Iris pigment epithelial cell (primary cell): ENCODE data around the gene MYT1.
"Not testable (repeated sequence)": the region's sequence is repeated elsewhere in the genome, so short reads cannot be mapped to it uniquely, and the experiment has no call there.

Source experiments
- DNase-seq: peaks from one replicate; pipeline ENCODE4 v3.0.0-alpha.2; 2011; ENCODE audit warnings: low read depth

MYT1 gene

DNA sequence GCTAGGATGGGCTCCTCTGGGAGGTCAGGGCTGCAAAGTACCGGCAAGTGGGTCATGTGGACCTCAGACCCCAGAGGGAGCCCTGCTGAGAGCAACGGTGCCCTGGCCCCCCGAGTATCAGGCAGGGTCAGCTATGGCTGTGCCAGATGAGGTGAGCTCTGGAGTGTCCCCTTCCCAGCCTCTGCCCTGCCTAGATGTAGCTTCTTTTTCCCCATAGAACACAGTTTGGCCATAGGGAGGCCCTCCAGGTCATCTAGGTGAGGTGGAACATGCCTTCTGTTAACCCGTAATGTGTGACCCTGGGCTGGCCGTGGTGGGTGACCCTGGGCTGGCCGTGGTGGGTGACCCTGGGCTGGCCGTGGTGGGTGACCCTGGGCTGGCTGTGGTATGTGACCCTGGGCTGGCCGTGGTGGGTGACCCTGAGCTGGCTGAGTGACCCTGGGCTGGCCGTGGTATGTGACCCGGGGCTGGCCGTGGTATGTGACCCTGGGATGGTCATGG, 70.1 kb downstream of the MYT1 start:
- DNase-seq, result no peak

DNA sequence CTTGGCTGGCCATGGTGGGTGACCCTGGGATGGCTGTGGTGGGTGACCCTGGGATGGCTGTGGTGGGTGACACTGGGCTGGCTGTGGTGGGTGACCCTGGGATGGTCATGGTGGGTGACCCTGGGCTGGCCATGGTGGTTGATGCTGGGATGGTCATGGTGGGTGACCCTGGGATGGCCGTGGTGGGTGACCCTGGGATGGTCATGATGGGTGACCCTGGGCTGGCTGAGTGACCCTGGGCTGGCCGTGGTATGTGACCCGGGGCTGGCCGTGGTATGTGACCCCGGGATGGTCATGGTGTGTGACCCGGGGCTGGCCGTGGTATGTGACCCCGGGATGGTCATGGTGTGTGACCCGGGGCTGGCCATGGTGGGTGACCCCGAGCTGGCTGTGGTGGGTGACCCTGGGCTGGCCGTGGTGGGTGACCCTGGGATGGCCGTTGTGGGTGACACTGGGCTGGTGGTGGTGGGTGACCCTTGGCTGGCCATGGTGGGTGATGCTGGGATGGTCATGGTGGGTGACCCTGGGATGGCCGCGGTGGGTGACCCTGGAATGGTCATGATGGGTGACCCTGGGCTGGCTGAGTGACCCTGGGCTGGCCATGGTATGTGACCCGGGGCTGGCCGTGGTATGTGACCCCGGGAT, 70.8 kb downstream of the MYT1 start:
- not testable (repeated sequence) for DNase-seq

DNA sequence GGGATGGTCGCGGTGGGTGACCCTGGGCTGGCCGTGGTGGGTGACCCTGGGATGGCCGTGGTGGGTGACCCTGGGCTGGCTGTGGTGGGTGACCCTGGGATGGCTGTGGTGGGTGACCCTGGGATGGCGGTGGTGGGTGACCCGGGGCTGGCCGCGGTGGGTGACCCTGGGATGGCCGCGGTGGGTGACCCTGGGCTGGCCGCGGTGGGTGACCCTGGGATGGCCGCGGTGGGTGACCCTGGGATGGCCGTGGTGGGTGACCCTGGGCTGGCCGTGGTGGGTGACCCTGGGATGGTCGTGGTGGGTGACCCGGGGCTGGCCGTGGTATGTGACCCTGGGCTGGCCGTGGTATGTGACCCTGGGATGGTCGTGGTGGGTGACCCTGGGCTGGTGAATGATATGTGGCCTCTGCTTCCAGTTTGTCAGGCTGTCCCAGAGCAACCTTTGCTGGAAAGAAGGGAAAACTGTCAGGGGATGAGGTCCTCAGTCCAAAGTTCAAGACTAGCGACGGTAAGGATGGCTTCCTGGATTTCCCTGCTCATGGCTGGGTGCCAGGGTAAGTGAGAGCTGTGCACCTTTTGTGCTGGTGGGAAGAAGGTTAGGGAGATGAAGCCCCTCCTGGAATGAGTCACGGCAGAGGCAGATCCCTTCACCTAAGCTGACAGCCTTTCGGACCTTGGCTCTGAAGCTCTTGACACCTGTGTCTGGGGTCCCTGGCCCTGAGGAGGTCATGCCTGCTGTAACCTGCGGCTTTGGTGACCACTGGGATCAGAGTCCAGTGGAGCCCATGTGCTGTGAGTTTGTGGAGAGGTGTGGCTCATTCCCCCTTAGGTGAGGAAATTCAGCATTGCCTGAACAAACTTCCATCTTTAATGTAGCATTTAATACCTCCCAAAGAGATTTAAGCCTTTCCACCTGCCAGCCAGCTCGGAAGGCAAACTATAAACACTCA, 72.2 kb downstream of the MYT1 start:
- DNase-seq, result no peak

DNA sequence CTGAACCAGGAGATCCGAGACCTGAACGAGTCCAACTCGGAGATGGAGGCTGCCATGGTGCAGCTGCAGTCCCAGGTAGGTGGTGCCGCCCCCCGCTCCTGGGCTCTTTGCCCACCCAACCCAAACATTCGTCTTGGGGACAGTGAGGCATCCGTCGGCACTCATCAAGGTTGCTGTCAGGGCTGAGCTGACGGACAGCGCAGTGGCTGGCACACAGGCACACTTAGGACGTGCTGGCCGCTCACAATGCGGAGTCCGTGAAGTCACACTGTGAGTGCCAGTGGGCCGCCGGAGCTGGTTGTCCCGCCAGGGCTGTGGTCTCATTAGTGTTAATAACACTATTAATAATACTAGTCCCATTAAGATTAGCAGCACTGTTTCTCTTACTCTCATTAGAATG, 73.1 kb downstream of the MYT1 start:
- DNase-seq, result no peak

DNA sequence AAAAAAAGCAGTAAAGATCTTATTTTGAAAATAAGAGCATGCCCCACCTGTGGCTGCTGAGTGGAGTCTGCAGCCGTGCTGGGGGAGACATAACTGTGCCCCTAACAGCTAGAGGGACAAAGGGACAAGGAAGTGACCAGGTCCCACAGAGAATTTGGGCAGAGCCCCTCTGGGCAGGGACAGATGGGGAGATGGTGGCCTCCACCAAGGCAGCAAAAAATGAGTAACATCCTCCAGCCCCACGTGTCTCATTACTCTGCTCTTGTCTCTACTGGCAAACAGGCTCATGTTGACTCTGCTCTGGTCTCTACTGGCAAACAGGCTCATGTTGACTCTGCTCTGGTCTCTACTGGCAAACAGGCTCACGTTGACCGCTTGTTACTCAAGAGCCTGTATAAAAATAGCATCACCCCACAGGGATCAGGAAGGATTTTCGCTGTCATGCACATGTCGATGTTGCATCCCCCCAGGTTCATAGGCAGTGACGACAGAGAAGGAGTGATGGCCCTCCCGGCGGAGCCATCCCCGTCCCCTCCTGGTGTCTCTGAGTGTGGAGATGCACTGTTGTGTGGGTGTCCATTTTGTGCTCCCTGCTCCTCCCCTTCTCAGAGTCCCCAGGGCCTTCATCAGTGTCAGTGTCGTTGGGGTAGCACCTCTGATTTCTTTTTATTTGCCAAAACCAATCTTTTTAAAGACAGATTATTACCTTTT, 74.0 kb downstream of the MYT1 start:
- DNase-seq, result no peak

DNA sequence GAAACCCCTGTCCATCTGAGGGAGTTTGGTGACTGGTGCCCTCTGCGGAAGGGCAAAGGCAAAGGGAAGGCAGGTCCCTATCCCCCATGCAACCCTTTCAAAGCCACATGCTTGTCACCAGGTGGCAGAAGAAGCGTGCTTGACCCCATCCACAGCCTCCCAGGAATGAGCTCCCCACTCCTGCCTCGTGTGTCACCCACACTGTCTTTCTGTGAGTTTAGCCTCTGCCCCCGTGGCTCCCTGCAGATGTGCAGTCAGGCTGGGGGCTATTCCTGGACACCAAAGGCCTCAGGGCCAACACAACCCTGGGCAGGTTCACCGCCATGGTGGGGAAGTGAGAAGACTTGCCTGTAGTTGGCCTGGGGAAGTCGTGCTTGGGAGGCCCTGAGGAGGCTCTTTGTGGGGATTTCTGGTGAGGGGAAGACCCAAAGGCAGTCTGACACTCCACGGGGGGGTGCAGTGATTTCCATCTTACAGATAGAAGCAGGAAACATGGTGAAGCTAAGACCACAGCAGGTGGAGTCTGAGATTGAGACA, 74.7 kb downstream of the MYT1 start:
- DNase-seq, result no peak

DNA sequence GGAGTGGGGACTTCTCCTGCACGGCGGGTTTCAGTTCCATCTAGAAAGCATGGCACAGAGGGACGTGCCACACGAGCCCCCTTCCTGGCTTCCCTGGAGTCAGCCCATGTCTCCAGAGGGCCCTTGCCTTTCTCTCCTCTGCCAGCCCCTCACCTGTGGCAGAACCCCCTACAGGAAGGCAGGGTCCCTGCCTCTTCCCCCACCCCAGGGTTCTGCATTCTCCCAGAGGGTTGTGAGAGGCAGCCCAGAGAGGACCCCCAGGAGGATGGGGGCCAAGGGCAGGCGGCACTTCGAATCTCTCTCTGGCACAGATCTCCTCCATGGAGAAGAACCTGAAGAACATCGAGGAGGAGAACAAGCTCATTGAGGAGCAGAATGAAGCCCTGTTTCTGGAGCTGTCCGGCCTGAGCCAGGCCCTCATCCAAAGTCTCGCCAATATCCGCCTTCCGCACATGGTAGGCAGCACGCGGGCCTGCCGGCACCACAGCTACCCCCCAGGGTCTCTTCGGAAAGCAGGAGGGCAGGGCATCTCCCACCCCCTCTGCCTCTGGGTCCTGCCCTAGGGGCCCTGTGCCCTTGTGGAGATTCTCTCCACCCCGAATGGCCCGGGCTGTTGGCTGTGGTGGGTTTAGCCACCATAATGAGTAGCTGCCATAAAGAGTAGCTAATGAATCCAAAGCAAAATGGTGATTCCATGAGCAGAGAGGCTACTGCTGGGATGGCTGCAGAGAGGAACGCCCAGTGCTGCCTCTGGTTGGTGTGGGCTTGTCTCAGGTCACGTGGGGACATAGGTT, 75.4 kb downstream of the MYT1 start:
- no peak for DNase-seq

DNA sequence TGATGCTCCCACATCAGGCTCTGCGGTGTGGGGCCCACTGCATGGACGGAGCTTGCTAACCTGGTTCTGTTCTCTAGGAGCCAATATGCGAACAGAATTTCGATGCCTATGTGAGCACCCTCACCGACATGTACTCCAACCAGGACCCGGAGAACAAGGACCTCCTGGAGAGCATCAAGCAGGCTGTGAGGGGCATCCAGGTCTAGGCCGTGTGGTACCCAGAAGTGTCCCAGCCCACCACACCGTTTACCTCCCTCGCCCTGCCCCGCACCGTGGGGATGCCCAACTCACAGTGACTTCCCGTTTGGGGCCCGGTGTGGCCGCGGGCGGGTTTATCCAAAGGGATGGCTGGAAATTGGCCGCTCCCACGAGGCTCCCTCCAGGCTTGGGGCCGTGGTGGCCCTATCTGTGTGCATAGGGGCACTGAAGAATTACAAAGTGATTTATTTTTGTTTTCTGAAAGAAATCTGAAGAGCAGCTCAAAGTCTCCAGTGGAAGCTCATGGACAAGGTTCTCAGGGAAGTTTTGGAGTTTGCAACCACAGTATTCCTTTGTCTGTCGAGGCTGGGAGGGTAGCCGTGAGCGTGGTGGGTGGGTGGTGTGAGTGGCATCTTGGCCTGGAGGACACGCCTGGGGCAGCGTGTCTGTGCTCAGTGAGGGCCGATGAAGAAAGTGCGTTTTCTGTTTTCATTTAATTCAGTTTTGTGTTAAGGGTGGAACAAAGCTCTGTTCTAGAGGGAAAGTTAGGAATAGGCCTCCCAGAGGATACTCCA, 76.2 kb downstream of the MYT1 start:
- no peak for DNase-seq

DNA sequence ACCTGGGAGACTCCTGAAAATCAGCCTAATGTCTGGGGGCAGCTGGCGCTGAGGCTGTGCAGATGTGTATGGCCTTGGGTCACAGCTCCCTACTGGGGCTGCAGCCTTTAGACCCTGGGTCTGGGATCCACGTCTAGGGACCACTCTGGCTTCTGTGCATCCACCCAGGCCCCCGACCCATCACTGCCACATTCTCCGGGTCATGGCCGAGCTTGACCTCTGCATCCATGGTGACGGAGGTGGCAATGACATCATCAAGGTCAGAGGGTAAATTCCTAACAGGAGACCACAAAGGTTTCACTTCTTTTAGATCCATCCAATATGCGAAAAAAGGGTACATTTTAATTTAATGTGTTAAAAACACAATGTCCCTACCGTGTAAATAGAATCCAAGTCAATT, 76.8 kb downstream of the MYT1 start:
- DNase-seq, result no peak

DNA sequence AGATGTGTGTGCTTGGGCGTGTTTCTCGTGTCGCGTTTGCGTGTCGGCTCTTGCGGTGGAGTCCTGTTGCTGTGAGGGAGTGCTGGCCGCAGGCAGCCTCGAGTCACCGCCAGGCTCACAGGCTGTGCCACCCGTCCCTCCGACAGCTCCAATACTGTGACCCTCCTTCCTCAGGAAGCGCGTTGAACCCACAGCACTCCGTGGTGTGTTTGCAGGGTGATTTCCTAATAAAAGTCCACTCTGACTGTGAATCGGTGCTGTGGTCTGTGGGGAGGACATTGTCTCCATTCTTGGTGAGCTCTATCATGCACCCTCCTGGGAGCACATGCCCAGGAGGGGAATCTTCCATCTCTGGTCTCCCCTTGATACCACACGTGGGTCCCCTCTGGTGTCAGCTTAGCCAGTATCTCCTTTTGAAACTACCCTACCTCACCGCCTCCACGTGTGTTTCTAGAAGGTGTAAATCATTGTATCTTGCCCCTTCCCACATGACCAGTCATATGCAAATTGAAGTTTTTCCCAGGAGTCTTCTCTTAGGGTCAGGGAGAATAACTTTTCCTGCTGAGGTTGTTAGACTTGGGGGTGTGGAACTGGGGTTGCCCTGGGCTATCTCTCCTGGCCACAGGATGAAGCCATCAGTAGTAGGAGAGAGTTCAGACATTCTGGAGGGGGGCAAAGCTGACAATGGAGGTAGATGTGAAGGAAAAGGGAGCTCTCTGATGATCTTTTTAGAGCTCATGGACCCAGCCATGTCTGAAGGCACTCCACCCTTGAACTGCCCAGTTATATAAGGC, 77.9 kb downstream of the MYT1 start:
- no peak for DNase-seq

DNA sequence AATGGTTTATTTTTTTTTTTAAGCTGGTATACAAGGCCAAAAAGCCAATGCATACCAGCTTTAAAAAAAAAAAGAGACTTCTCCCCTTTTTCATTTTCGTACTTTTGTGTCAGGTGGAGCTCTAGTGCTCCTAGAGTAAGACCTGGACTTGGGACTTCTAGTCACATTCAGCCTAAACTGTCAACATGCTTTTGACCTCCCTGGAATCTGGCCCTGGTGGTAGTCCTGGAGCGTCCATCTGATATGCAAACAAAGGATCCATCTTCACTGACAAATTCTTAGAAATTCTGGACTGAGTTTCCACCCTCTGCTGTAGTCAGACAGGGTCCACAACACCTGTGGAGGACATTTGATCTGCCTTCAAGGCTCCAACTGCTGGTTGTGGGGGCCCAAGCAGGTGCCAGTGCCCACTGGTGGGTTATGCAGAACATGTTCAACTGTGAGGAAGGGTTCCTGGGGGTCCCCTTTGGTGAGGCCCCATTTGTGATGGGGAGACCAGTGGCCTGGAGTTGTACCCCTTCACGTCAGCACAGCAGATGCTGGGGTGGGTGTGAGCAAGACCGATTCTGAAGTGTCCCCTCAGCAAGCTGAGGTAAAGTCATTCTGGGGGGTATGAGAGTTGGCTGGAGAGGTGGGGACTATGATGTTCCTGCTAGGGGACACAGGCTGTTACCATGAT, 78.7 kb downstream of the MYT1 start:
- no peak for DNase-seq

DNA sequence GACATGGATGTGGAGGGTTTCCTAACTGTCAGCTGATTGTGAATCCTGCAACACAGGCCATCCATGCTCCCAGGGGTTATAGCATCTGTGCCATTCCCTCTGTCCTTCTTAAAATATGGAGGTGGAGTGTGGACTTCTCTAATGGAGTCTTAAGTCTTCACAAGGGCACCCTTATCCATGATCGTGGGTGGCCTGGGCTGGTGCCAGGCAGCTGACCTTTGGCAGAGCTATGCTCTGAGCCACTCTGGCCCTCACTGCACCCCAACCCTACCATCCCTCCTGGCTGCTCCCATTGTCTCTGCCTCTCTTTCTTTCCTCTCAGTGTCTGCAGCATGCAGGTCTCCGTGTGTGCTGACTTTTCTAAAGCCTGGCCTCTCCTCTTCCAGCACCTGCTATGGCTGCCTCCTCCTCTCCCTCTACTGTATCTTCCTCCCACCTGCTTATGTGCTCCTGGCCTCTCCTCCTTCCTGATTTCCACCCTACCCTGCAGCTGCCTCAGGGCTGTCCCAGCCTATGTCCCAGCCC, 80.1 kb downstream of the MYT1 start:
- no peak for DNase-seq

DNA sequence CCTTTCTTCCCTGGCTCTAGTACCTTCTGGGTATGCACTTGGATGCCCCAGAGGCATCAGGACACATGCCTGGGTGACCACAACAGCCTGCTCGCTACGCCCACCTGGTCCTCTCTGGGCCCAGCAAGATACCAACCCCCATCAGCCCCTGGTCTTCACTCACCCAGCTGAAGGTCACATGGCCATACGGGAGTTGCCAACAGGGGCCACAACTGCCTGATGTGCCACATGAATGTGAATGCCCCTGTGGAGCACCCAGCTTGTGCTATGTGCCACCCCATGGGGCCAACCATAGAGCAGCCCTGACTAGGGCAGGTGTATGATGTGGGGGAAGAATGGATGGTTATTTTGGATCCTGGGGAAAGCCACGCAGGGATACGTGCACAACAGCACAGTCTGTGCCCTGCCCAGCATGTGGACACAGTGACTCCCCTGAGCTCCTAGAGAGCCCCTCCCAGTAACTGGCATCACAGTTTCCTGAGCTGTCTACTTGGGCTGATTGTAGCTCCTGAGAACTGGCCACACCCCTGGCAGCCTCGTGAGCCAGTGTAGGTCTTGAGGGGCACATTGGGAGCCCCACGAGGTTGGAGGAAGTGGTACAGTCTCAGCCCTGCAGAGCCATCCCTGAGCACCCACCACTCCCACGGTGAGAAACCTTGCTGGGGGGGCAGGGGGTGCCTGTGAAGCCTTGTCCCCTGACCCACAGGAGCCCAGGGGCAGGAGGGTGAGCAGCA, 80.8 kb downstream of the MYT1 start:
- no peak for DNase-seq

DNA sequence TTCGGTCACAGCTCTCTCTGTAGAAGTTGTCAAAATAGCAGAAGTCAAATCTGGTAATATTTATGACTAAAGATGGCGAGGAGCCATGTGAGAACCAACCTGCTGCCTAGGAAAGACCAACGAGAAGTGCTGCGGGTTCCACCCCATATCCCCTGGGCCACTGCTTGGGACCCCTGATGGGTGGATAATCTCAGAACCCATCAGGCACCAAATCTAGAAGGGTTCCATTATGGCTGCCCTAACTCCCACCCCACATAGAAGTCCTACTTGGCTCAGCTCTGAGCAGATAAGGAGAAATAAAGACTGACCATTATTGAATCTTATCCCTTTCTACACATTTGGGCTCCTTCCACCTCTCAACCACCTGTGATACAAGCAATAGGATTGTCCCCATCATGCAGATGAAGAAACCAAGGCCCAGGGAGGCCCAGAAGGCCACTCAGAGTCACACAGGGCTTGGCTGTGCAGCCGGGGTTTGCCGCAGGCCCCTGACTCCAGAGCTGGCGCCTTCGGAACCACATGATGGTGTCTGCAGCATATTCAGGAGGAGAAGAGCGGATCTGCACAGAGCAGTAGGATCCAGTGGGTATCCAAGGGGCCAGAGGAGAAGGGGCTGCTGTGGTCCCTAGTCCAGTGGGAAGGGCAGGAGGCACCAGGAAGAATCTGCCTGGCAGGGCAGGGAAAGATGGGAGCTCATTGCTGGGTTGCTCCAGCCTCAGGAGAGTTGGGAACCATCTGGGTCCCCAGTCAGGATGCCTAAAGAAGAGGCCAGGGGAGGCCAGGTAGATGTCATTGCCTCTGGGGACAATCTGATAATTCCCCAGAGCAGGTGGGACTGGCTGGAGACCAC, 81.7 kb downstream of the MYT1 start:
- DNase-seq, result no peak

DNA sequence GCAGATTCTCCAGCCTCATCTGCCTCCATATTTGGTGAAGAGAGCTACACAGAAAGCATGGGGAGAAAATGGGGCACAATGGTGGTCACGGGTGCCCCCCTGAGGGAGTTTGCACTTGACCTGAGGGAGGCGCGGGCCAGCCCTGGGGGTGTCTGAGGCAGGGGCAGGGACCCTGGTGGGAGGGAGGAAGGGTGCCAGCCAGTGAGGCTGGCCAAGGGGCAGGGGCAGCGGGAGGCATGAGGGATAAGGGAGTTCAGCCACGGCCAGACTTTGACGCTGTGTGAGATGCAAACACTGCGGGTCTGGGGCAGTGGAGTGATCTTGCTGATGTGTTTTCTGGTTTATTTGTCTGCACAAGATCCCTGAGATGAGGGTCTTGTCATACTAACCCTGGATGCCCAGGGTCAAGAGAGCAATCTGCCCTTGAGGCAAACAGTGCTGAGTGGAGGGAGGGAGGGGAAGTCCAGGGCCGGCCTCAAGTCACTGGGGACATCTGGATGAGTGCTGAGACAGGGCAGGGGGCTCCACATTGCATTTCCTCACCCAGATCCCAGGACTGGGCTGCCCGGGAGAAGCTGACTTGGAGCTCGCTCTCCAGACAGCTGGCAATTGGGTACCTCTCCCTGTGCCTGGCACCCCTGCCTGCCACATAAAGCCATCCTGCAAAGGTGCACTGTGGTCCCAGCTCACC, 82.5 kb downstream of the MYT1 start:
- no peak for DNase-seq

DNA sequence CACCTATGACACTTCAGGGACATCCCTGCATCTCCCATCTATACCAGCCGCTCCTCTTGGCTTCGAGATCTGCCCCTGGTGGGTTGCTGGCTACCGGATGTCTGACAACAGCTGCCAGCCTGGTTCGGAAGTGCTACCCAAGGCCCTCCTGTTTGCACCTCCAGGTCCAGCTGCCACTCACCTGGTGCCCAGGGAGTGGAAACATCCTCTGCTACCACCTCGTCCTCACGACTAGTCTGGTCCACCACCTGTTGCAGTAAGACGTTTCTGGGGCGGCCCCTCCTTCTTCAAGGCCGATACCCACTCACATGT, 83.0 kb downstream of the MYT1 start:
- no peak for DNase-seq
